ENCODE measurements around the gene CDH12.

The CDH12 gene

GRCh38 chr5:21931116-21931515 lies 922.0 kb downstream of the CDH12 start:
- no peak for DNase-seq

- DNase-seq: no peak
These were observed 933.6 kb downstream of the CDH12 start for GRCh38 chr5:21919414-21920022.

- DNase-seq: no peak
These were observed 934.7 kb downstream of the CDH12 start for GRCh38 chr5:21918451-21918850.

- DNase-seq: no peak
These were observed 942.4 kb downstream of the CDH12 start for GRCh38 chr5:21910731-21911130.

- no peak for DNase-seq
These were observed 957.3 kb downstream of the CDH12 start for GRCh38 chr5:21895766-21896350.

GRCh38 chr5:21893161-21893560 lies 960.0 kb downstream of the CDH12 start:
- DNase-seq: no peak

- DNase-seq: no peak
These were observed 963.6 kb downstream of the CDH12 start for GRCh38 chr5:21889581-21889980.

GRCh38 chr5:21882074-21882745 lies 970.9 kb downstream of the CDH12 start:
- DNase-seq: no peak

GRCh38 chr5:21880164-21880563 lies 973.0 kb downstream of the CDH12 start:
- no peak for DNase-seq

- no peak for DNase-seq
These were observed 990.2 kb downstream of the CDH12 start for GRCh38 chr5:21862986-21863385.

GRCh38 chr5:21858441-21858840 lies 994.7 kb downstream of the CDH12 start:
- no peak for DNase-seq

- no peak for DNase-seq
These were observed 996.2 kb downstream of the CDH12 start for GRCh38 chr5:21856987-21857386.

GRCh38 chr5:21847300-21847699 lies 1005.8 kb downstream of the CDH12 start:
- DNase-seq: no peak

GRCh38 chr5:21844960-21845359 lies 1008.2 kb downstream of the CDH12 start:
- DNase-seq: no peak

GRCh38 chr5:21834863-21835262 lies 1018.3 kb downstream of the CDH12 start:
- DNase-seq: no peak

- no peak for DNase-seq
These were observed 1021.9 kb downstream of the CDH12 start for GRCh38 chr5:21831145-21831787.

- no peak for DNase-seq
These were observed 1026.3 kb downstream of the CDH12 start for GRCh38 chr5:21826884-21827283.

- no peak for DNase-seq
These were observed 1029.6 kb downstream of the CDH12 start for GRCh38 chr5:21823588-21823987.

GRCh38 chr5:21823076-21823574 lies 1030.0 kb downstream of the CDH12 start:
- no peak for DNase-seq

GRCh38 chr5:21820527-21820926 lies 1032.6 kb downstream of the CDH12 start:
- no peak for DNase-seq

GRCh38 chr5:21818370-21818720 lies 1034.8 kb downstream of the CDH12 start:
- DNase-seq: no peak

GRCh38 chr5:21817668-21818369 lies 1035.3 kb downstream of the CDH12 start:
- no peak for DNase-seq

Measured in C1 segment of cervical spinal cord (tissue), 14 donors.